Measurements from ENCODE around the gene EIF2B1.

DNA sequence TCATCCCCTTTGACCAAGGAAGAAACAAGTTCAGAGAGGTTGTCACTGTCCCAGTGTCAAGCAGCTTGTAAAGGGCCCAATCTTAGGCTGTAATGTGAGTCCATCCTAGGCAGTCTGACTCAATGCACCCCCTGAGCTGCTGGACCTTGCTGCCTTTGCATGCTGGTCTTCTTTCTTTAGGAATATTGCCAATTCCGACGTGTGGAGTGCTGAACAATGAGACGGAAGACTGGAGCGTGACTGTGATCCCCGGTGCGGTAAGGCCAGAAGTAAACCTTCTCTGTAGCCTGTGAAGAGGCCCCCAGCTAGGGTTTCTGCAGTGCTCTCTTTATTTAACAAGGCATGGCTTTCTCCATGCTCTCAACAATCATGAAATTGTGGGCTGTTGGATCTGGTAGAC lies 38.4 kb upstream of the EIF2B1 start:
- TF ChIP-seq, protein P1, sequence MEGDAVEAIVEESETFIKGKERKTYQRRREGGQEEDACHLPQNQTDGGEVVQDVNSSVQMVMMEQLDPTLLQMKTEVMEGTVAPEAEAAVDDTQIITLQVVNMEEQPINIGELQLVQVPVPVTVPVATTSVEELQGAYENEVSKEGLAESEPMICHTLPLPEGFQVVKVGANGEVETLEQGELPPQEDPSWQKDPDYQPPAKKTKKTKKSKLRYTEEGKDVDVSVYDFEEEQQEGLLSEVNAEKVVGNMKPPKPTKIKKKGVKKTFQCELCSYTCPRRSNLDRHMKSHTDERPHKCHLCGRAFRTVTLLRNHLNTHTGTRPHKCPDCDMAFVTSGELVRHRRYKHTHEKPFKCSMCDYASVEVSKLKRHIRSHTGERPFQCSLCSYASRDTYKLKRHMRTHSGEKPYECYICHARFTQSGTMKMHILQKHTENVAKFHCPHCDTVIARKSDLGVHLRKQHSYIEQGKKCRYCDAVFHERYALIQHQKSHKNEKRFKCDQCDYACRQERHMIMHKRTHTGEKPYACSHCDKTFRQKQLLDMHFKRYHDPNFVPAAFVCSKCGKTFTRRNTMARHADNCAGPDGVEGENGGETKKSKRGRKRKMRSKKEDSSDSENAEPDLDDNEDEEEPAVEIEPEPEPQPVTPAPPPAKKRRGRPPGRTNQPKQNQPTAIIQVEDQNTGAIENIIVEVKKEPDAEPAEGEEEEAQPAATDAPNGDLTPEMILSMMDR (IDR thresholded peaks at IDR 0.05): no peak
- no peak for TF ChIP-seq EZH2 (IDR thresholded peaks at IDR 0.05)
